Measurements from ENCODE around the gene IER3.

Gene IER3

GRCh38 chr6:30747902-30748769 lies 3.8 kb upstream of the IER3 start:
- no peak for DNase-seq (ENCODE audit: low read depth, low spot score)

GRCh38 chr6:30747300-30747687 lies 2.9 kb upstream of the IER3 start:
- no peak for DNase-seq (ENCODE audit: low read depth, low spot score)

GRCh38 chr6:30743099-30744053 lies 971 bp downstream of the IER3 start:
- DNase-seq (ENCODE audit: low read depth, low spot score) = no peak

- DNase-seq (ENCODE audit: low read depth, low spot score) = peak; percentile 88
Measured at GRCh38 chr6:30742316-30743098, 1.8 kb downstream of the IER3 start, which contains the start of gene FLOT1. Gene FLOT1, minus strand, starts transcription at chr6:30742687. Its CDS starts 498 bp downstream, at chr6:30742189.

- no peak for DNase-seq (ENCODE audit: low read depth, low spot score)
Measured at GRCh38 chr6:30741789-30742315, 2.5 kb downstream of the IER3 start.

GRCh38 chr6:30741063-30741779 lies 3.1 kb downstream of the IER3 start:
- DNase-seq (ENCODE audit: low read depth, low spot score) = no peak

GRCh38 chr6:30740540-30740870 lies 3.8 kb downstream of the IER3 start:
- DNase-seq (ENCODE audit: low read depth, low spot score) = no peak

- DNase-seq (ENCODE audit: low read depth, low spot score) = no peak
Measured at GRCh38 chr6:30738532-30738931, 5.8 kb downstream of the IER3 start.

- no peak for DNase-seq (ENCODE audit: low read depth, low spot score)
Measured at GRCh38 chr6:30735668-30736314, 8.6 kb downstream of the IER3 start.

- no peak for DNase-seq (ENCODE audit: low read depth, low spot score)
Measured at GRCh38 chr6:30732237-30732943, 12.0 kb downstream of the IER3 start.

- no peak for DNase-seq (ENCODE audit: low read depth, low spot score)
Measured at GRCh38 chr6:30730601-30731435, 13.5 kb downstream of the IER3 start.

GRCh38 chr6:30727920-30728553 lies 16.3 kb downstream of the IER3 start:
- no peak for DNase-seq (ENCODE audit: low read depth, low spot score)

- no peak for DNase-seq (ENCODE audit: low read depth, low spot score)
Measured at GRCh38 chr6:30726506-30727413, 17.6 kb downstream of the IER3 start.

GRCh38 chr6:30725713-30726505 lies 18.4 kb downstream of the IER3 start:
- no peak for DNase-seq (ENCODE audit: low read depth, low spot score)

GRCh38 chr6:30724906-30725667 lies 19.3 kb downstream of the IER3 start:
- no peak for DNase-seq (ENCODE audit: low read depth, low spot score)
